RKO (cell line): ENCODE data around the gene DNM2.
"Not testable (repeated sequence)": the region's sequence is repeated elsewhere in the genome, so short reads cannot be mapped to it uniquely, and the experiment has no call there.

Source experiments
- DNase-seq: peaks from one replicate; pipeline ENCODE4 v3.0.0-alpha.2; 2016; ENCODE audit warnings: low spot score

DNM2 gene

DNA sequence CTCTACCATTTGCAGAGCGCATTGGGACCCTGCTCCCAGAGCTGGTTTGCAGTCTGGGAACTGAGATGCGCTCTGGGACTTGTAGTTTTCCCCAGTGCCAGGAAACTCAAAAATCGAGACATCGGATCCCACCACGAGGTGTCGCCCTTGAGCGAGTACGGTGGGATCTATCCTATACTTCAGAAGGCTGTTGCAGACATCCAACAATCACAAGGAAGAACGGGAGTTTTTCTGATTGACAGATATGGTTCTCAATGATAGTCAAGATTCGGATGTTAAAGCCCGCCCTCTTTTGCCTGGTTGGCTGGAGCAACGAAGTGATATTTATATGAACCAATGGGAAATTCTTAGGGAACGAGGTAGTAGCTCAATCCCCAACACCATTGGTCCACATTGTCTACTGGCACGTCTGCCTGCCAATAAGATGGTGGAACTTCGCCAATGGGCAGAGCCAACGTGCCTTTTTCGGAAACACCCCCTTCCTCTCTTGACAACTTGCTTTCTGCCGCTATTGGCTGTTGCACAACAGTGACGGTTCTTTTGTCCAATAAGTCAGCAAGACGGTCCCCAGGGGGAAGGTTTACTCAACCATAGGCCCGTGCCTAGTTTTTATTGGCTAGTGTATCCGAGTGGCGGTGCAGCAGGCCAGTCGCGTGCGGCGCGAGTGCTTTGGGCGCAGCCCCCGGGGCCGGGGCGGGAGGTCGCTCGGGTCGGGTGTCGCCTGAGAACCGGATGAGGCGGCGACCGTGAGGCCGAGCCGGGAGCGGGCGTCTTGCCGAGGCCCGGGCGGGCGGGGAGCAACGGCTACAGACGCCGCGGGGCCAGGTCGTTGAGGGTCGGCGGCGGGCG is at the start of gene DNM2:
DNM2 (plus strand) TSS at position 724 of the 849 bp plus-strand sequence. CDS start 164 bp downstream, outside the sequence.
- DNase-seq, result peak; percentile 100

- no peak for DNase-seq
Measured at GRCh38 chr19:10669246-10669645, 48.6 kb upstream of the DNM2 start.

- no peak for DNase-seq
Measured at GRCh38 chr19:10670182-10670581, 47.7 kb upstream of the DNM2 start.

DNA sequence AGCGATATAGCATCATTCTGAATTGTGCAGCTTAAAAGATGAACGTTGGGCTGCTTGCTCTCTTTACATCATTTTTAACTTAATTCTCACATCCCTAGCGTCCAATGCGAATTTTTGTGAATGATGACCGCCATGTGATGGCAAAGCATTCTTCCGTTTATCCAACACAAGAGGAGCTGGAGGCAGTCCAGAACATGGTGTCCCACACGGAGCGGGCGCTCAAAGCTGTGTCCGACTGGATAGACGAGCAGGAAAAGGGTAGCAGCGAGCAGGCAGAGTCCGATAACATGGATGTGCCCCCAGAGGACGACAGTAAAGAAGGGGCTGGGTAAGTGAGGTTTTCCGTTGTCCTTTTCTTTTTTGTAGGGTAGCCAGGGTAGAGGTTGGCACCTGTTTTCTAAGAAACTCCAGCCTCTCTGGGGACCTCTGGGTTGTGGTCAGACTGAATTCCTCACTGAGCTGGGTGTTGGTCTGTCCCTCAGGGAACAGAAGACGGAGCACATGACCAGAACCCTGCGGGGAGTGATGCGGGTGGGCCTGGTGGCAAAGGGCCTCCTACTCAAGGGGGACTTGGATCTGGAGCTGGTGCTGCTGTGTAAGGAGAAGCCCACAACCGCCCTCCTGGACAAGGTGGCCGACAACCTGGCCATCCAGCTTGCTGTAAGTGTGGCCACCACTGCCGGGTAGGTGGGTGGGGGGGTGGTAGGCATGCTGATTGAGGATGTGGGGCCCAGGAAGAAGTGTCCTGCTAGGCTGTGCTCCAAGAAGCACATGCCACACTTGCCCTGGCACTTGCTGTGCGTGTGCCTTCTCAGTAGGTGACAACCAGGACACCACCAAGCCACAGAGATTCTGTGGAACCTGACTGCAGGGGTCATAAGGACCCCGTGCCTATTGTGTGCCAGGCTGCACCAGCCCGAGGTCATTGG is 46.7 kb upstream of the DNM2 start:
- no peak for DNase-seq

DNA sequence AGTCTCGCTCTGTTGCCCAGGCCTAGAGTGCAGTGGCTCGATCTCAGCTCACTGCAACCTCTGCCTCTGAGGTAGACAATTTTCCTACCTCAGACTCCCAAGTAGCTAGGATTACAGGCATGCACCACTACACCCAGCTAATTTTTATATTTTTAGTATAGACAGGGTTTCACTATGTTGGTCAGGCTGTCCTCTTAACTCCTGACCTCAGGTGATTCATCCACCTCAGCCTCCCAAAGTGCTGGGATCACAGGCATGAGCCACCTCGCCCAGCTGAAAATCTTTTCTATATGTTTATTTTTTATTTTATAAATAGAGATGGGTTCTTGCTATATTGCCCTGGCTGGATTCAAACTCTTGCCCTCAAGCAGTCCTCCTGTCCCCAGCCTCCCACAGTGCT is 46.0 kb upstream of the DNM2 start:
- DNase-seq, result not testable (repeated sequence)

DNA sequence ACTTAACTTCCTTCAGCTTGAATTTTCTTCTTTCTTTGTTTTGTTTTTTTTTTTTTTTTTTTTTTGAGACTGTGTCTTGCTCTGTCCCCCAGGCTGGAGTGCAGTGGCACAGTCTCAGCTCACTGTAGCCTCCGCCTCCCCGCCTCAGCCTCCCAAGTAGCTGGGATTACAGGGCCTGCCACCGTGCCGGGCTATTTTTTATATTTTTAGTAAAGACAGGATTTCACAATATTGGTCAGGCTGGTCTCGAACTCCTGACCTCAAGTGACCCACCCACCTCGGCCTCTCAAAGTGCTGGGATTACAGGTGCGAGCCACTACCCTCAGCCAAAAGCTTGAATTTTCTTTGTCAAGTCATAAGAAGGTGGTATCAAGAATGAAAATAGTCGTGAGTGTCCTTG is 42.7 kb upstream of the DNM2 start:
- not testable (repeated sequence) for DNase-seq

- DNase-seq, result no peak
Measured at GRCh38 chr19:10677751-10678150, 40.1 kb upstream of the DNM2 start.

DNA sequence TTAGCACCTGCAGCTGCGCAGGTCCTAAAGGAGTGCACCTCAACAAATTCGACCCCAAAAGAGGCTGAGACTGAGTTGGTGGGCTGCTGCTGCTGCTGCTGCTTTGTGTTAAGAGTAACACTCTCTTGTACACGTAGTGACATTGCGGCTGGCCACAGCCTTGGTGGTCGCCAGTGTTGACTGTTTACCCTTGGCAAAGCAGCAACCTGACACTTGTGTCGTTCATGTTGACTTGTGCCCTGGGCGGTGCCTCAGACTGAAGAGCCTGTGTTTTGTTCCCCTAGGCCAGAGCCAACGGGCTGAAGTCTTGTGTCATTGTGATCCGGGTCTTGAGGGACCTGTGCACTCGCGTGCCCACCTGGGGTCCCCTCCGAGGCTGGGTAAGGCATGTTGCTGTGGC is 39.1 kb upstream of the DNM2 start:
- DNase-seq, result no peak

- DNase-seq, result no peak
Measured at GRCh38 chr19:10679743-10680142, 38.1 kb upstream of the DNM2 start.

- DNase-seq, result no peak
Measured at GRCh38 chr19:10680545-10681135, 37.2 kb upstream of the DNM2 start.

DNA sequence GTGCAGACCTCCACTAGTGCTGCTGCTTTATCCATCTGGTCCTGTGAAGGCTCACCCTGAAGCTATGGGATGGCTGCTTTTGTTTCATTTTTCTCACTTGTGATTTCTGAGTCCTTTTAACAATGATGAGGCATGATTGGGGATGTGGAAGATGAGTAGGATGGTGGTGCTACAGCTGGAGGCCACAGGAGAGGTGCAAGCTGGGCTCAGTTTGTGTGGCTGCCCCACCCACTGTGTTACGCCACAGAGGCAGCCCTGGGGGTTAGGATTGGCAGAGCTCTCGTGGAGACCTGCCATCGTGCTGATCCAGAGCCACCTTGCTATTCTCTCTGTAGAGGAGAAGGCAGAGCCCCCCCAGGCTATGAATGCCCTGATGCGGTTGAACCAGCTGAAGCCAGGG is 36.2 kb upstream of the DNM2 start:
- no peak for DNase-seq

DNA sequence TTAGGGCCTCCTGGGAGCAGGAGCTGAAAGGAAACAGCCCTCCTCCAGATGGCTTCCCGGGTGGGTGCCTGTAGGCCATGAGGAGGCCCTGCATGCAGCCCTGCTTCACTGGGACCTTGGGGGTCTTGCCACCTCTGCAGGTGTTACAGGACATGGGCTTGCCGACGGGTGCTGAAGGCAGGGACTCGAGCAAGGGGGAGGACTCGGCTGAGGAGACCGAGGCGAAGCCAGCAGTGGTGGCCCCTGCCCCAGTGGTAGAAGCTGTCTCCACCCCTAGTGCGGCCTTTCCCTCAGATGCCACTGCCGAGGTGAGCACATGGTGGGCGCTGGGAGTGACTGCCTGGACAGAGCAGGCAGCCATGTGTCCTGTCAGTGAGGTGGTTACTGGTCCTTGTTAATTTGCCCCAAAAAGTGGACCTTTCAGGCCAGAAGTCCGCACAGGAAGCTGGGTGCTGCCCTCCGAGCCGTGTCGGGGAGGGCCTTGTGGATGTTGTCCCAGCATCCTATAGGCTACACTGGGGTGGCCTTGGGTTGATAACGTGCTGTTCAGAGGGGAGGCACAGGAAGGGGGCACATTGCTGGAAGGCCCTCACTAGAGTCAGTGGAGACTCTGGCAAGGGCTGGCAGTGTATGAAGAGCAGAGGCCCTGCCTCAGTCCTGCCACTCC is 35.3 kb upstream of the DNM2 start:
- no peak for DNase-seq

DNA sequence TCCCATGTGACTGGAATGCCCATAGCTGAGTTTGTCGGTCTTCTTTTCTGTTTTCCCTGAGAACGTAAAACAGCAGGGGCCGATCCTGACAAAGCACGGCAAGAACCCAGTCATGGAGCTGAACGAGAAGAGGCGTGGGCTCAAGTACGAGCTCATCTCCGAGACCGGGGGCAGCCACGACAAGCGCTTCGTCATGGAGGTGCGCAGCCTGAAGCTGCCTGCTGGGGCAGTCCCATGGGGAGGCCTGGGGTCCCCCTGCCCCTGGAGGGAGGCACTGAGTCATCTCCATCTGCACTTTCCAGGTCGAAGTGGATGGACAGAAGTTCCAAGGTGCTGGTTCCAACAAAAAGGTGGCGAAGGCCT is 34.8 kb upstream of the DNM2 start:
- DNase-seq, result no peak

- DNase-seq, result no peak
Measured at GRCh38 chr19:10683582-10683981, 34.3 kb upstream of the DNM2 start.

- no peak for DNase-seq
Measured at GRCh38 chr19:10685210-10685609, 32.7 kb upstream of the DNM2 start.

GRCh38 chr19:10686193-10686592 is 31.7 kb upstream of the DNM2 start:
- no peak for DNase-seq

GRCh38 chr19:10686661-10687517 is 31.0 kb upstream of the DNM2 start:
- DNase-seq, result peak; percentile 66

GRCh38 chr19:10687518-10688288 is 30.2 kb upstream of the DNM2 start:
- no peak for DNase-seq

DNA sequence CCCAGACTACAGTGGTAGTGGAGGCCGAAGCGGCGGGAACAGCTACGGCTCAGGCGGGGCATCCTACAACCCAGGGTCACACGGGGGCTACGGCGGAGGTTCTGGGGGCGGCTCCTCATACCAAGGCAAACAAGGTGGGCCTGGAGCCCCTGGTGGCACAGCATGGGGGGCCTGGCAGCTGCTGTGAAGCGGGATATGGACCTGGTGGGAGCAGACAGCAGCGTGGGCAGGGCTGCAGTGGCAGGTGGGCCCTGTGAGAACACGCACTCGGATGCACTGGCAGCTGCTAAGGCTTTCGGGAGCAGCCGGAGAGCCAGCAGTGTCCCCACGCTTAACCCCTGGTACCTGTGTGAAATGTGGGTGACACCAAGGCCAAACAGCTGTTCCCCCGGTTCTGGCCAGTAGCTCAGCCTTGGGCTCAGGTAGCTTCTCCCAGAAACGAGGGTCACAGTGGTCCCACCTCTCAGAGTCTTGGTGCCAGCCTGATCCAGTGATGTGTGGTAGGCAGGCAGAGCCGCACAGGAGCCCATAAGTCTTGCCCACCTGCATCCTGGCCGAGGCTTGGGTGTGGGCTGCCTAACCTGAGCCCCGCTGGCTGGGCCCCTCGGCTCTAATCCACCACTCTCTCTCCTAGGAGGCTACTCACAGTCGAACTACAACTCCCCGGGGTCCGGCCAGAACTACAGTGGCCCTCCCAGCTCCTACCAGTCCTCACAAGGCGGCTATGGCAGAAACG is 29.2 kb upstream of the DNM2 start:
- no peak for DNase-seq

- DNase-seq, result no peak
Measured at GRCh38 chr19:10690341-10690781, 27.5 kb upstream of the DNM2 start.
